Measurements from ENCODE around the gene TACC2. TPM values are rescaled to one million over a fixed set of nuclear protein-coding genes. Genes with fewer than 3 reads are reported as not detected.
"Not testable (repeated sequence)": the region's sequence is repeated elsewhere in the genome, so short reads cannot be mapped to it uniquely, and the experiment has no call there.

The TACC2 gene
- total RNA-seq, 1 donor from 2014 or later: 56.6 TPM

GRCh38 chr10:121961456-121961855 is 27.5 kb upstream of the TACC2 start:
- H3K4me3 Mint-ChIP-seq (ENCODE audit: unreplicated experiment): no peak overlapping the region
- no peaks in the 10 kb centered on the region for H3K27me3 Mint-ChIP-seq (ENCODE audit: low read depth)
- H3K4me1 Mint-ChIP-seq (ENCODE audit: low read depth): peaks cover 4% of the 10 kb centered on the region
- no peak for TF ChIP-seq CTCF (IDR thresholded peaks at IDR 0.05)
- H3K9me3 Mint-ChIP-seq (ENCODE audit: low read depth): no peaks in the 10 kb centered on the region
- H3K27ac Mint-ChIP-seq (ENCODE audit: unreplicated experiment): no peak overlapping the region
- peaks cover 16% of the 10 kb centered on the region for H3K36me3 Mint-ChIP-seq (ENCODE audit: low read depth)
- no peak for DNase-seq (ENCODE audit: low spot score)

DNA sequence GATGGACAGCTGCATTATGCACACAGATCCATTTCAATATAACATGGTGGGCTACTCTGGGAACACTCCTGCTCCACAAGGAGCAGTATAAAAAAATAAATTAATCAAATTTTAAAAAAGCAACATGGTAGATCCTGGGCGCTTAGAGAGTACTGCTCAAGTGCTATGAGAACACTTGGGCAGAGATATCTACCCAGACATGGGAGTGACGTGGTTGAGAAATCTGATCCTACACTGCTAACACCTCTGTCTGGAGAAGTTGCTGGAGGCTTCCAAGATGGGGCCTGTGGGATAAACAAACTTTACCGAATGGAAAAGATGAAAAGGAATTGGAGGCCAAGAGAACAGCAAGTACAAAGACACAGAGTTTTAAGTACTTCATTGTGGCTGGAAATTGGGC is 23.0 kb upstream of the TACC2 start:
- TF ChIP-seq CTCF (IDR thresholded peaks at IDR 0.05): no peak
- no peak for DNase-seq (ENCODE audit: low spot score)
- H3K27me3 Mint-ChIP-seq (ENCODE audit: low read depth): no peaks in the 10 kb centered on the region
- H3K36me3 Mint-ChIP-seq (ENCODE audit: low read depth): peaks cover 13% of the 10 kb centered on the region
- no peaks in the 10 kb centered on the region for H3K4me1 Mint-ChIP-seq (ENCODE audit: low read depth)
- no peaks in the 10 kb centered on the region for H3K9me3 Mint-ChIP-seq (ENCODE audit: low read depth)
- no peak overlapping the region for H3K27ac Mint-ChIP-seq (ENCODE audit: unreplicated experiment)
- no peak overlapping the region for H3K4me3 Mint-ChIP-seq (ENCODE audit: unreplicated experiment)

- not testable (repeated sequence) for H3K27ac Mint-ChIP-seq (ENCODE audit: unreplicated experiment)
Measured at GRCh38 chr10:121969086-121969485, 19.9 kb upstream of the TACC2 start.

GRCh38 chr10:121974019-121974534 is 14.9 kb upstream of the TACC2 start:
- no peaks in the 10 kb centered on the region for H3K27me3 Mint-ChIP-seq (ENCODE audit: low read depth)
- no peak for TF ChIP-seq CTCF (IDR thresholded peaks at IDR 0.05)
- H3K4me3 Mint-ChIP-seq (ENCODE audit: unreplicated experiment): peak overlapping the region; percentile 77
- no peak for DNase-seq (ENCODE audit: low spot score)
- H3K4me1 Mint-ChIP-seq (ENCODE audit: low read depth): peaks cover 15% of the 10 kb centered on the region
- no peaks in the 10 kb centered on the region for H3K9me3 Mint-ChIP-seq (ENCODE audit: low read depth)
- H3K27ac Mint-ChIP-seq (ENCODE audit: unreplicated experiment): peak overlapping the region; percentile 49
- H3K36me3 Mint-ChIP-seq (ENCODE audit: low read depth): peaks cover 1% of the 10 kb centered on the region

More at GRCh38 chr10:121969086-121969485, 19.9 kb upstream of the TACC2 start:
- DNase-seq (ENCODE audit: low spot score); H3K4me3 Mint-ChIP-seq (ENCODE audit: unreplicated experiment); H3K27me3 Mint-ChIP-seq (ENCODE audit: low read depth); H3K9me3 Mint-ChIP-seq (ENCODE audit: low read depth): not testable (repeated sequence)
- peaks cover 13% of the 10 kb centered on the region for H3K4me1 Mint-ChIP-seq (ENCODE audit: low read depth)
- H3K36me3 Mint-ChIP-seq (ENCODE audit: low read depth): peaks cover 11% of the 10 kb centered on the region

DNA sequence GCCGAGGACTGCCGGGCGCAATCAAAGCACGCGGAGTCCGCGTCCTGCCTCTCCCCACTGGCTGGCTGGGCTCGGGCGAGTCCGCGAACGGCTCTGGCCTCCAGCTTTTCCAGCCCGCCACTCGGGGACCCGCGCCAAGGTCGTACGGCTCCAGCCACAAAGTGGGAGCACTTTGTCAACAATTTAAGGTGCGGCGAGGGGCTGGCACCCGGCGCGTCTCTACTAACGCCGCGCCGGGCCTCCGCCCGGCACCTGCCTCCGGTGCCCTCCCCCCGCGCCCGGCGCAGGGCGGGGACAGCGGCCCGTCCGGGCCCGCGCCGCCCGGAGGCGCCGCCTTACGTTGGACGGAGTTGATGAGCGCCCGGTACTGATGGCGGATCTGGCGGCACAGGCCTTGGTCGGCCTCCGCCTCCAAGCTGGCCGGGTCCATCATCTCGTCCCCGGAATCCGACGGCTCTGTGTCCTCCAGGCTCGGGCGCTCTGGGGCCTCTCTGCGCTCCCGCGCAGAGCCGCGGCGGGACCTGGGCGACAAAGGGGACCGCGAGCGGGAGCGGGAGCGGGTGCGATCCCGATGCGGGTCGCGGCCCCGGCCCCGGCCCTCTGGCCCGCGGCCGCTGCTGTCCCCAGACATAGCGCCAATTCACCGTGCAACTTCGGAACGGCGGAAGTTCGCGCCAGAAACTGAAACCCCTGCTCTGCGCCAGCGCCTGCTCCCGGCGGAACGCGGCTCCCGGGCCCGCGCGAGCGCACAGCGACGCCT is 14.2 kb upstream of the TACC2 start, which contains the start of gene NSMCE4A:
NSMCE4A (minus strand) TSS at position 683 of the 760 bp plus-strand sequence; CDS start at position 631, 52 bp downstream.
- Mint-ChIP-seq H3K27ac (ENCODE audit: unreplicated experiment) (peak within 1 kb of the TSS; percentile 49), H3K4me1 (ENCODE audit: low read depth) (peaks cover 15% of the 10 kb centered on the region), H3K36me3 (ENCODE audit: low read depth) (peaks cover 1% of the 10 kb centered on the region), H3K9me3 (ENCODE audit: low read depth) (no peaks in the 10 kb centered on the region), H3K4me3 (ENCODE audit: unreplicated experiment) (peak within 1 kb of the TSS; percentile 77), H3K27me3 (ENCODE audit: low read depth) (no peaks in the 10 kb centered on the region)
- DNase-seq (ENCODE audit: low spot score): peak; percentile 92
- peak; percentile 86 for TF ChIP-seq CTCF (IDR thresholded peaks at IDR 0.05)

Measured in chondrocyte (in vitro differentiated cells).